Sigmoid colon (tissue), 7 donors: ENCODE data around the gene RAB20. TPM values are rescaled to one million over a fixed set of nuclear protein-coding genes. Genes with fewer than 3 reads are reported as not detected.

Experiments used
- DNase-seq: peaks from one replicate; pipeline ENCODE4 v3.0.0-alpha.2; 2019
- H3K27ac ChIP-seq, 4 donors: fragments of 200-600 bp; sonication (generic); one replicate each; pipeline ENCODE4 v1.5.1; 2016 to 2019; ENCODE audit warnings: mild to moderate bottlenecking in 1 of 4
- H3K27me3 ChIP-seq, 3 donors: fragments of 200-600 bp; sonication (generic); one replicate each; pipeline ENCODE4 v1.5.1; 2019; ENCODE audit warnings: mild to moderate bottlenecking in 1 of 3
- H3K36me3 ChIP-seq, 4 donors: fragments of 200-600 bp; sonication (generic); one replicate each; pipeline ENCODE4 v1.5.1; 2016 to 2019
- H3K4me1 ChIP-seq, 4 donors: fragments of 200-600 bp; sonication (generic); one replicate each; pipeline ENCODE4 v1.5.1; 2017 to 2019
- H3K4me3 ChIP-seq, 4 donors: fragments of 200-600 bp; sonication (generic); one replicate each; pipeline ENCODE4 v1.5.1; 2017 to 2019; ENCODE audit warnings: mild to moderate bottlenecking in 2 of 4, moderate library complexity in 1 of 4
- H3K9me3 ChIP-seq, 4 donors: fragments of 200-600 bp in 3 of 4; sonication (generic) in 3 of 4; one replicate each; pipeline versions ENCODE4 v1.5.1 to v1.6.1; 2013 to 2019
- CTCF ChIP-seq, 4 experiments: fragments of 450-650 bp in 3 of 4; fragments of 200-600 bp in 1 of 4; IDR thresholded peaks; one replicate each; pipeline ENCODE4 v1.5.1; 2016 to 2019; ENCODE audit warnings: antibody characterized with exemption in 4 of 4, mild to moderate bottlenecking in 3 of 4, moderate library complexity in 2 of 4
- EP300 ChIP-seq, 4 donors: sonication (generic); formaldehyde crosslinking; IDR thresholded peaks; one replicate each; pipeline ENCODE4 v1.6.1; 2017; ENCODE audit warnings: antibody characterized with exemption in 4 of 4
- POLR2A ChIP-seq, 2 donors: fragments of 450-650 bp; IDR thresholded peaks; one replicate each; pipeline ENCODE4 v1.6.1; 2016; ENCODE audit warnings: antibody characterized with exemption in 2 of 2, mild to moderate bottlenecking in 2 of 2, moderate library complexity in 2 of 2
- POLR2AphosphoS5 ChIP-seq, 4 donors: sonication (generic); formaldehyde crosslinking; IDR thresholded peaks; one replicate each; pipeline ENCODE4 v1.6.1; 2017; ENCODE audit warnings: antibody characterized with exemption in 4 of 4
- WGBS, 2 donors: extraction: QIAGEN DNeasy Blood & Tissue Kit; methylation state at CpG; one replicate each; pipeline ENCODE4 v1.1.7; 2013; 5-methylcytosine and 5-hydroxymethylcytosine counted together
- intact Hi-C: fragments of 100-400 bp; cut with DNase I; formaldehyde crosslinking; loops from one replicate; pipeline ENCODE4 v1.15.1; 2023
- polyA plus RNA-seq, 3 donors: library from polyadenylated mRNA; stranded (reverse); fragments of 200-250 nt; gene quantifications; one replicate each; pipeline ENCODE4 v1.2.3, GENCODE V29; 2013
- total RNA-seq, 4 donors: library from RNA; depleted of rRNA; stranded (reverse); fragments of >200 nt; gene quantifications; one replicate each; pipeline ENCODE4 v1.1.0, GENCODE V29; 2016
- donor health status: healthy with polysubstance abuse.
- donor health status: Bipolar disorder and iron deficiency.
- donor health status: healthy.

Gene RAB20
- total and polyA plus RNA-seq, 7 donors: 6.9 to 61.7 (median 21.3) TPM

- H3K27me3 ChIP-seq: no peaks in the 10 kb centered on the region
- intact Hi-C loops: no loop called here
- WGBS, 2 donors: 95 to 96% methylated on average over 16 of the region's 16 CpGs
- H3K4me1 ChIP-seq: peaks cover 0 to 25% (median 17%) of the 10 kb centered on the region in 4 donors
- peaks cover 0 to 14% (median 5%) of the 10 kb centered on the region in 4 donors for H3K36me3 ChIP-seq
- no peaks in the 10 kb centered on the region for H3K9me3 ChIP-seq
- H3K27ac ChIP-seq: no peak overlapping the region
- TF ChIP-seq POLR2AphosphoS5 (IDR thresholded peaks at IDR 0.05) (no peak), EP300 (IDR thresholded peaks at IDR 0.05) (no peak), POLR2A (IDR thresholded peaks at IDR 0.05) (no peak), CTCF (IDR thresholded peaks at IDR 0.05) (no peak)
- no peak overlapping the region for H3K4me3 ChIP-seq
- DNase-seq: peak; percentile 52
Observed at GRCh38 chr13:110519046-110519445, 42.5 kb downstream of the RAB20 start.

- Histone ChIP-seq H3K4me3 (no peak overlapping the region), H3K27me3 (no peaks in the 10 kb centered on the region), H3K9me3 (no peaks in the 10 kb centered on the region), H3K4me1 (peaks cover 0 to 21% (median 17%) of the 10 kb centered on the region in 4 donors), H3K36me3 (peaks cover 0 to 16% (median 10%) of the 10 kb centered on the region in 4 donors), H3K27ac (no peak overlapping the region)
- WGBS, 2 donors: 49 to 80% methylated on average over 11 of the region's 11 CpGs
- TF ChIP-seq POLR2AphosphoS5 (IDR thresholded peaks at IDR 0.05) (peak in 1 of 4 donors; percentile 14), CTCF (IDR thresholded peaks at IDR 0.05) (no peak), EP300 (IDR thresholded peaks at IDR 0.05) (no peak), POLR2A (IDR thresholded peaks at IDR 0.05) (no peak)
- peak; percentile 72 for DNase-seq
- intact Hi-C loops: no loop called here
Observed at GRCh38 chr13:110518571-110518970, 43.0 kb downstream of the RAB20 start.

- intact Hi-C loops: no loop called here
- WGBS, 2 donors: 92% methylated on average over 8 of the region's 8 CpGs
- peak; percentile 61 for DNase-seq
- TF ChIP-seq EP300 (IDR thresholded peaks at IDR 0.05) (no peak), POLR2AphosphoS5 (IDR thresholded peaks at IDR 0.05) (no peak), CTCF (IDR thresholded peaks at IDR 0.05) (no peak), POLR2A (IDR thresholded peaks at IDR 0.05) (no peak)
- H3K9me3 ChIP-seq: no peaks in the 10 kb centered on the region
- peaks cover 0 to 16% (median 11%) of the 10 kb centered on the region in 4 donors for H3K36me3 ChIP-seq
- peaks cover 0 to 20% (median 17%) of the 10 kb centered on the region in 4 donors for H3K4me1 ChIP-seq
- H3K4me3 ChIP-seq: no peak overlapping the region
- H3K27ac ChIP-seq: no peak overlapping the region
- no peaks in the 10 kb centered on the region for H3K27me3 ChIP-seq
Observed at GRCh38 chr13:110518226-110518525, 43.3 kb downstream of the RAB20 start.

- peaks cover 0 to 20% (median 17%) of the 10 kb centered on the region in 4 donors for H3K4me1 ChIP-seq
- peaks cover 5 to 20% (median 16%) of the 10 kb centered on the region in 4 donors for H3K36me3 ChIP-seq
- no peaks in the 10 kb centered on the region for H3K27me3 ChIP-seq
- no peaks in the 10 kb centered on the region for H3K9me3 ChIP-seq
- TF ChIP-seq POLR2A (IDR thresholded peaks at IDR 0.05) (no peak), POLR2AphosphoS5 (IDR thresholded peaks at IDR 0.05) (no peak), CTCF (IDR thresholded peaks at IDR 0.05) (no peak), EP300 (IDR thresholded peaks at IDR 0.05) (no peak)
- DNase-seq: peak; percentile 40
- intact Hi-C loops: no loop called here
- no peak overlapping the region for H3K4me3 ChIP-seq
- no peak overlapping the region for H3K27ac ChIP-seq
- 50 to 62% methylated on average over 7 of the region's 7 CpGs for WGBS, 2 donors
Observed at GRCh38 chr13:110517505-110518225, 43.9 kb downstream of the RAB20 start.
